ENCODE data around the gene RINT1.

Gene RINT1

GRCh38 chr7:105512415-105512814 is 19.6 kb upstream of the RINT1 start:
- TF ChIP-seq ZBTB7A (IDR thresholded peaks at IDR 0.05; ENCODE audit: low read depth) = no peak
- TF ChIP-seq CREB1 (IDR thresholded peaks at IDR 0.05; ENCODE audit: low read depth) = no peak
- no peak for TF ChIP-seq USF1 (IDR thresholded peaks at IDR 0.05)
- TF ChIP-seq CEBPB (IDR thresholded peaks at IDR 0.05) = no peak
- TF ChIP-seq EGR1 (IDR thresholded peaks at IDR 0.05) = no peak
- TF ChIP-seq RAD21 (IDR thresholded peaks at IDR 0.05; ENCODE audit: low read depth) = no peak
- TF ChIP-seq FOXM1 (IDR thresholded peaks at IDR 0.05; ENCODE audit: borderline replicate concordance, low read depth) = no peak
- no peak for TF ChIP-seq TCF12 (IDR thresholded peaks at IDR 0.05; ENCODE audit: low read depth)
- no peak for TF ChIP-seq EP300 (IDR thresholded peaks at IDR 0.05; ENCODE audit: borderline replicate concordance)

- TF ChIP-seq TEAD4 (IDR thresholded peaks at IDR 0.05) = no peak
- TF ChIP-seq CREB1 (IDR thresholded peaks at IDR 0.05; ENCODE audit: low read depth) = no peak
- TF ChIP-seq RAD21 (IDR thresholded peaks at IDR 0.05; ENCODE audit: low read depth) = no peak
- no peak for TF ChIP-seq NFIC (IDR thresholded peaks at IDR 0.05)
- no peak for TF ChIP-seq ZBTB7A (IDR thresholded peaks at IDR 0.05; ENCODE audit: low read depth)
- no peak for TF ChIP-seq TAF1 (IDR thresholded peaks at IDR 0.05; ENCODE audit: low read depth)
- TF ChIP-seq REST (IDR thresholded peaks at IDR 0.05; ENCODE audit: low read depth) = no peak
- no peak for TF ChIP-seq FOXM1 (IDR thresholded peaks at IDR 0.05; ENCODE audit: borderline replicate concordance, low read depth)
- TF ChIP-seq USF1 (IDR thresholded peaks at IDR 0.05) = no peak
- TF ChIP-seq CEBPB (IDR thresholded peaks at IDR 0.05) = no peak
- TF ChIP-seq MAX (IDR thresholded peaks at IDR 0.05) = no peak
- TF ChIP-seq EGR1 (IDR thresholded peaks at IDR 0.05) = no peak
- TF ChIP-seq TCF12 (IDR thresholded peaks at IDR 0.05; ENCODE audit: low read depth) = no peak
- no peak for TF ChIP-seq YY1 (IDR thresholded peaks at IDR 0.05; ENCODE audit: low read depth)
- TF ChIP-seq EP300 (IDR thresholded peaks at IDR 0.05; ENCODE audit: borderline replicate concordance) = no peak
Measured at GRCh38 chr7:105512926-105513526, 19.0 kb upstream of the RINT1 start.

- TF ChIP-seq CEBPB (IDR thresholded peaks at IDR 0.05) (no peak), TAF1 (IDR thresholded peaks at IDR 0.05; ENCODE audit: low read depth) (no peak), USF1 (IDR thresholded peaks at IDR 0.05) (no peak), EGR1 (IDR thresholded peaks at IDR 0.05) (no peak), TEAD4 (IDR thresholded peaks at IDR 0.05) (no peak), YY1 (IDR thresholded peaks at IDR 0.05; ENCODE audit: low read depth) (no peak), MAX (IDR thresholded peaks at IDR 0.05) (no peak), CREB1 (IDR thresholded peaks at IDR 0.05; ENCODE audit: low read depth) (no peak), TCF12 (IDR thresholded peaks at IDR 0.05; ENCODE audit: low read depth) (no peak), ZBTB7A (IDR thresholded peaks at IDR 0.05; ENCODE audit: low read depth) (no peak), FOXM1 (IDR thresholded peaks at IDR 0.05; ENCODE audit: borderline replicate concordance, low read depth) (no peak), EP300 (IDR thresholded peaks at IDR 0.05; ENCODE audit: borderline replicate concordance) (no peak), RAD21 (IDR thresholded peaks at IDR 0.05; ENCODE audit: low read depth) (no peak), REST (IDR thresholded peaks at IDR 0.05; ENCODE audit: low read depth) (no peak), NFIC (IDR thresholded peaks at IDR 0.05) (no peak)
Measured at GRCh38 chr7:105519353-105519752, 12.6 kb upstream of the RINT1 start.

GRCh38 chr7:105521027-105521716 is 10.8 kb upstream of the RINT1 start:
- no peak for TF ChIP-seq NFIC (IDR thresholded peaks at IDR 0.05)
- no peak for TF ChIP-seq CREB1 (IDR thresholded peaks at IDR 0.05; ENCODE audit: low read depth)
- peak; percentile 68 for TF ChIP-seq USF1 (IDR thresholded peaks at IDR 0.05)
- peak; percentile 96 for TF ChIP-seq MAX (IDR thresholded peaks at IDR 0.05)
- TF ChIP-seq TCF12 (IDR thresholded peaks at IDR 0.05; ENCODE audit: low read depth) = 0 out of 2 replicates have a peak, but pooled peaks have one; percentile 20
- TF ChIP-seq RAD21 (IDR thresholded peaks at IDR 0.05; ENCODE audit: low read depth) = no peak
- TF ChIP-seq FOXM1 (IDR thresholded peaks at IDR 0.05; ENCODE audit: borderline replicate concordance, low read depth) = no peak
- TF ChIP-seq EGR1 (IDR thresholded peaks at IDR 0.05) = no peak
- TF ChIP-seq EP300 (IDR thresholded peaks at IDR 0.05; ENCODE audit: borderline replicate concordance) = no peak
- no peak for TF ChIP-seq YY1 (IDR thresholded peaks at IDR 0.05; ENCODE audit: low read depth)
- no peak for TF ChIP-seq REST (IDR thresholded peaks at IDR 0.05; ENCODE audit: low read depth)
- no peak for TF ChIP-seq TEAD4 (IDR thresholded peaks at IDR 0.05)
- TF ChIP-seq ZBTB7A (IDR thresholded peaks at IDR 0.05; ENCODE audit: low read depth) = no peak
- TF ChIP-seq CEBPB (IDR thresholded peaks at IDR 0.05) = no peak
- 0 out of 2 replicates have a peak, but pooled peaks have one; percentile 11 for TF ChIP-seq TAF1 (IDR thresholded peaks at IDR 0.05; ENCODE audit: low read depth)

Data from Ishikawa (cell line).